ENCODE measurements around the gene CATSPERE. TPM values are rescaled to one million over a fixed set of nuclear protein-coding genes. Genes with fewer than 3 reads are reported as not detected.

Gene CATSPERE
- total and polyA plus RNA-seq, 5 donors from 2014 or later: 0.49 to 0.58 TPM; not detected in 3

DNA sequence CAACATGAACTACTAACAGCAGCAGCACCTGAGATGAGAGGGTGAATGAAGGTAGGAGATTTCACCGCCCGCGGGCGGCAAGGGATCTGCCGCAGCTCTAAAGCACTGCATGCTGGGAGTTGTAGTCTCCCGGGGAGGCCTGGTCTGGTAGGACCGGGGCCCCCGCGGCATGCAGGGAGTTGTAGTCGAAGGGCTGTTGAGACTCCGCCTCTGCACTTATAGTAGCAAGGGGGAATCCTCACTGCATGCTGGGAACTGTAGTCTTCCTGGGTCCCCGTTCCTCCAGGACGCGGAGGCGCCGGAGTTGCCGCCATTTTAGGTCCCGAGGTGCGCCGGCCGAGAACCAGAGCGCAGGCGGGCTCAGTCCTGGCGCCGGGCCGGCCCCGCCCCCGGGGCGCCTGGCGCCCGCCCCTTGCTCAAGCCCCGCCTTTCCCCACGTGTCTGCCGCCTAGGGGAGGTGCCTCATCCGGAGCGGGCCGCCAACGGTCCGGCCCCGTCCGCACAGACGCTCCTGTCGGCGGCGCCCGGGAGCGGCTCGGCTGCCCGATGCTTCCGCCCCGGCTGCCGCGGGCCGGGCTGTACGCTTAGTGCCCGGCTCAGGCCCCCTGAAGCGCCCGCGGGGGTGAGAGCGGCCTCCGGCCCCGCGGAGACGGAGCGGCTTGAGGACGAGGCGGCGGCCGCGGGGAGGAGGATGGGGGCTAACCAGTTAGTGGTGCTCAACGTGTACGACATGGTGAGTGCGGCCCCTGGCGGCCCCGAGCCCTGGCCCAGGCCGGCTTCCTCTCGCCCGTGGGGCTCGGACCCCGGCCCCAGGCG is 191.8 kb downstream of the CATSPERE start, which contains the start of gene DESI2:
DESI2 (plus strand) TSS at position 504 of the 816 bp plus-strand sequence; CDS start at position 692, 188 bp downstream.
- peak; percentile 94 to 95 for ATAC-seq (ENCODE audit: low read depth in 2 of 2)
- H3K27me3 Mint-ChIP-seq: peaks cover 7% of the 10 kb centered on the region
- H3K36me3 Mint-ChIP-seq: peaks cover 11% of the 10 kb centered on the region
- H3K4me1 ChIP-seq (ENCODE audit: control insufficient read depth, insufficient read depth, low read length, poor library complexity, severe bottlenecking): peaks cover 36% of the 10 kb centered on the region
- peak within 1 kb of the TSS; percentile 84 for H3K27ac ChIP-seq (ENCODE audit: insufficient read depth, low read length, poor library complexity, severe bottlenecking)
- H3K27me3 ChIP-seq (ENCODE audit: control insufficient read depth, insufficient read depth, low read length): no peaks in the 10 kb centered on the region
- peak within 1 kb of the TSS; percentile 57 to 90 (median 77) for H3K27ac Mint-ChIP-seq
- peaks cover 6% of the 10 kb centered on the region for H3K36me3 ChIP-seq (ENCODE audit: control insufficient read depth, insufficient read depth, low read length)
- no peaks in the 10 kb centered on the region for H3K9me3 ChIP-seq (ENCODE audit: control insufficient read depth in 2 of 2, low read length in 2 of 2)
- peak within 1 kb of the TSS; percentile 82 to 93 (median 86) for H3K4me3 Mint-ChIP-seq
- peak within 1 kb of the TSS; percentile 92 for H3K4me3 ChIP-seq (ENCODE audit: low read depth, low read length)
- DNase-seq: peak; percentile 99
- peaks cover 6 to 26% (median 22%) of the 10 kb centered on the region in 4 donors for H3K4me1 Mint-ChIP-seq
- H3K9me3 Mint-ChIP-seq: no peaks in the 10 kb centered on the region

DNA sequence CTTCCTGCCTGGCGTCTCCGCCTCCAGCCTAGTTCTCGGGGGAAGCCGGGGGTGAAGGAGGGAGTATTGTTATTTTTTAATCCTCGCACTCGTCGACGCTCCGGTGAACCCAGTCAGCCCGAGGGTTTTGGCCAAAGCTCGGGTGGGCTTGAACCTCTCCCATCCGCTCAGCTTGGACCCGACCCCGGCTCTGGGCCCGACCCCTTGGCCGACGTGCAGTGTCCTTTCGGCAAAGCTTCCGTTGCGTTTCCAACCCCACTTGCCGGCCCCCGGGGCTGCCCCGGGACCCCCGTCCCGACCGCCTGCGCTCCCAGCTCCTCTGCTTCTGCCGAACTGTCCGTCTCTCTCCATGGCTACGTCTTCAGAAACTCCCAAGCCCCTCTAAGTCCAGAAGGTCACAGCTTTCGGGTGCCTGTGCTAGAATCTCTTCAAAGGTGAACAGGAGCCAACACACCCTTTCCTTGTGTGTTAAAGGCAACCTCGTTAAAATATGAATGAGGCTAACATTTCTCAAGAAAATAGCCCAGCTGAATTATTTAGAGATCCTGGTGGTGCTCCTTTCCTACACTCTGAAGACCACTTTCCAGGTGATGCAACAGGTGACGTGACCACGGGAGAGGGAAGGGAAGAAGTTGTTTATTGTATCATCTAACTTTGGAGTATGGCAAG is 192.5 kb downstream of the CATSPERE start:
- Histone ChIP-seq H3K27me3 (ENCODE audit: control insufficient read depth, insufficient read depth, low read length) (no peaks in the 10 kb centered on the region), H3K4me3 (ENCODE audit: low read depth, low read length) (peak overlapping the region; percentile 92), H3K27ac (ENCODE audit: insufficient read depth, low read length, poor library complexity, severe bottlenecking) (peak overlapping the region; percentile 84), H3K4me1 (ENCODE audit: control insufficient read depth, insufficient read depth, low read length, poor library complexity, severe bottlenecking) (peaks cover 36% of the 10 kb centered on the region), H3K9me3 (ENCODE audit: control insufficient read depth in 2 of 2, low read length in 2 of 2) (no peaks in the 10 kb centered on the region), H3K36me3 (ENCODE audit: control insufficient read depth, insufficient read depth, low read length) (peaks cover 6% of the 10 kb centered on the region)
- DNase-seq (peak in 1 of 3 donors; percentile 21), ATAC-seq (ENCODE audit: low read depth in 2 of 2) (no peak)
- Mint-ChIP-seq H3K27me3 (peaks cover 7% of the 10 kb centered on the region), H3K36me3 (peaks cover 18% of the 10 kb centered on the region), H3K4me3 (no peak overlapping the region), H3K4me1 (peaks cover 14 to 33% (median 28%) of the 10 kb centered on the region in 4 donors), H3K27ac (no peak overlapping the region), H3K9me3 (no peaks in the 10 kb centered on the region)

DNA sequence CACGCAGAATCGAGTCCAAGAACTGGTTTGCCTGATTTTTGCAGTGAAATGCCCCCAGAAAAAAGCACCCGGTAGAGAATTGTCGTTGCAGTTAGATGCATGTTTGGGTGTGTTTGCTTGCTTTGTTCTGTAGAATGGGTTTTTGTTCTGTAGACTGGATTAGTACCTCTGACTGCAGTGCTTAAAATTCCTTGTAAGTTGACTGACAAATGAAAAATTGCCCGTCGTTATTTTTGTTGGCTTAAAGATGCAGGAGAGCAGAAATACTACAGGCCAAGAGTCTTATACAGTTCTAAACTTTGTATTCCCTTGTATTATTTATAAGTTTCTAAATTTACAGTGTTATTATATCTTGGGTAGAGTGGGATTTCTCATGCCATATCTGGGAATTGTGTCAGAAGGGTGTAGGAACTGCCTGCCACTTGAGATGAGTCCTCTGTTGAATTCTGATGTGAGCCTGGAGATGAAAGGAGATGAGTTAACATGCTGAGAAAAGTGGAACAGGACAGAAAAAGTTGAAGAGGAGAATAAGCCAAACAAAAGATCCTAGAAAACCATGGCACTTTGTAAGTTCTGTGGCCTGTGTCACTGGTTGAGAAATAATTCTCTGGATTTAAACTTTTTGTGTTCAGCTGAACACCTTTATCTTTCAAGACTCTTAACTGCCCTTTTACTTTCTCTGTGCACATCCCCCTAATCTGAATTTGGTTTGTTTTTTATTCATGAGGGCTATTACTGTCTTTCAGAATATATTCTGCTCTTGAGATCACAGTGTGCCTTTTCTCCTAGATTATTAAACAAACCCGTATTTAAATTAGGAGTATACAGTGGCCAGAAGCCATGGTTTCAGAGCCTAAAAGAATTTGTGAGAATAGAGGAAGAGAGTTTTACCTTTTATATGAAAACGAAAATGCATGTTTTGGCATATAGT is 193.3 kb downstream of the CATSPERE start:
- Histone ChIP-seq H3K27me3 (ENCODE audit: control insufficient read depth, insufficient read depth, low read length) (no peaks in the 10 kb centered on the region), H3K27ac (ENCODE audit: insufficient read depth, low read length, poor library complexity, severe bottlenecking) (no peak overlapping the region), H3K36me3 (ENCODE audit: control insufficient read depth, insufficient read depth, low read length) (peaks cover 6% of the 10 kb centered on the region), H3K4me1 (ENCODE audit: control insufficient read depth, insufficient read depth, low read length, poor library complexity, severe bottlenecking) (peaks cover 36% of the 10 kb centered on the region), H3K4me3 (ENCODE audit: low read depth, low read length) (peak overlapping the region; percentile 92), H3K9me3 (ENCODE audit: control insufficient read depth in 2 of 2, low read length in 2 of 2) (no peaks in the 10 kb centered on the region)
- H3K9me3 Mint-ChIP-seq: no peaks in the 10 kb centered on the region
- ATAC-seq (ENCODE audit: low read depth in 2 of 2) (no peak), DNase-seq (peak in 1 of 3 donors; percentile 12)
- peaks cover 7% of the 10 kb centered on the region for H3K27me3 Mint-ChIP-seq
- no peak overlapping the region for H3K27ac Mint-ChIP-seq
- peaks cover 24% of the 10 kb centered on the region for H3K36me3 Mint-ChIP-seq
- H3K4me1 Mint-ChIP-seq: peaks cover 19 to 38% (median 31%) of the 10 kb centered on the region in 4 donors
- no peak overlapping the region for H3K4me3 Mint-ChIP-seq

DNA sequence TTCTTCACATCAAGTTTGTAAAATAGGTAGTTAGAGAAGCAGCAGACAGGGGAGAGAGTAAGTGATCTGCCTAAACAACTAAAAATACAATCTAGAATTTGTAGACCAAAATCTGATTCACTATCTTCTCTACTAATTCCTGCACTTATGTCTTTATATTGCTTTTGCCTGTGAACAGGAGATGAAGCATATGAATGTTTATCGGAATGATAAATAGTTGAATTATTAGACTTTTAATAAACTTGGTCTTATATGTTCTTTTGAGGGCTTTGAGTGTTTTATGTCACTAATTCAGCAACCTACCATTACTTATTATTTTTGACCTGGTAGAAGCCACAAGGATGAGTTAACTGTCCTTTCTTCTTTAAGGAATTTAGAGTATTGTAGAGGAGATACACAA is 194.1 kb downstream of the CATSPERE start:
- peak overlapping the region; percentile 92 for H3K4me3 ChIP-seq (ENCODE audit: low read depth, low read length)
- H3K4me3 Mint-ChIP-seq: no peak overlapping the region
- no peak for DNase-seq

DNA sequence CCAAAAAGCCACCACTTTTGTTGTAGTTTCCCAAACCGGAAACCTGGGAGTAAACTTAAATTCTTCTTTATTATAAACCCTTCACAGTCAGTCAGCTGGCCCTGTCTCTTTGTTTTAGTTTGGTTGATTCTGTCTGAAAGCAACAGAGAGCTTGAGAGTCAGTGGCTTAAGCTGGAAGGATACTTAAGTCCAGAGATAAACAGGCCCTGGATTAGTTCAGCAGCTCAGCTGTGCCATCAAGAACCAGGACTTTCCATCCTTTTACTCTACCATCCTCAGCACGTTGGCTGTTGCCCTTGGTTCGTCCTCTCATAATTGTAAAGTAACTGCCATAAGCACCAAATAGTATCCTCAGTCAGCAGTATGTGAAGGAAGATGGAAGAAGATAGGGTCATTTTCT is 196.3 kb downstream of the CATSPERE start:
- H3K9me3 Mint-ChIP-seq: no peaks in the 10 kb centered on the region
- Histone ChIP-seq H3K4me1 (ENCODE audit: control insufficient read depth, insufficient read depth, low read length, poor library complexity, severe bottlenecking) (peaks cover 31% of the 10 kb centered on the region), H3K4me3 (ENCODE audit: low read depth, low read length) (no peak overlapping the region), H3K27me3 (ENCODE audit: control insufficient read depth, insufficient read depth, low read length) (no peaks in the 10 kb centered on the region), H3K27ac (ENCODE audit: insufficient read depth, low read length, poor library complexity, severe bottlenecking) (no peak overlapping the region), H3K36me3 (ENCODE audit: control insufficient read depth, insufficient read depth, low read length) (peaks cover 8% of the 10 kb centered on the region), H3K9me3 (ENCODE audit: control insufficient read depth in 2 of 2, low read length in 2 of 2) (no peaks in the 10 kb centered on the region)
- peaks cover 15 to 35% (median 29%) of the 10 kb centered on the region in 4 donors for H3K4me1 Mint-ChIP-seq
- DNase-seq (no peak), ATAC-seq (ENCODE audit: low read depth in 2 of 2) (no peak)
- no peaks in the 10 kb centered on the region for H3K27me3 Mint-ChIP-seq
- peak overlapping the region in 2 of 4 donors; percentile 30 to 53 for H3K4me3 Mint-ChIP-seq
- H3K36me3 Mint-ChIP-seq: peaks cover 30% of the 10 kb centered on the region
- H3K27ac Mint-ChIP-seq: peak overlapping the region in 2 of 3 donors; percentile 18 to 42

More for the DNA sequence above, 194.1 kb downstream of the CATSPERE start:
- Mint-ChIP-seq H3K27me3 (peaks cover 4% of the 10 kb centered on the region), H3K27ac (no peak overlapping the region), H3K9me3 (no peaks in the 10 kb centered on the region), H3K4me1 (peaks cover 22 to 39% (median 32%) of the 10 kb centered on the region in 4 donors), H3K36me3 (peaks cover 26% of the 10 kb centered on the region)
- Histone ChIP-seq H3K36me3 (ENCODE audit: control insufficient read depth, insufficient read depth, low read length) (peaks cover 6% of the 10 kb centered on the region), H3K27me3 (ENCODE audit: control insufficient read depth, insufficient read depth, low read length) (no peaks in the 10 kb centered on the region), H3K9me3 (ENCODE audit: control insufficient read depth in 2 of 2, low read length in 2 of 2) (no peaks in the 10 kb centered on the region), H3K4me1 (ENCODE audit: control insufficient read depth, insufficient read depth, low read length, poor library complexity, severe bottlenecking) (peaks cover 36% of the 10 kb centered on the region), H3K27ac (ENCODE audit: insufficient read depth, low read length, poor library complexity, severe bottlenecking) (no peak overlapping the region)
- no peak for ATAC-seq (ENCODE audit: low read depth in 2 of 2)

DNA sequence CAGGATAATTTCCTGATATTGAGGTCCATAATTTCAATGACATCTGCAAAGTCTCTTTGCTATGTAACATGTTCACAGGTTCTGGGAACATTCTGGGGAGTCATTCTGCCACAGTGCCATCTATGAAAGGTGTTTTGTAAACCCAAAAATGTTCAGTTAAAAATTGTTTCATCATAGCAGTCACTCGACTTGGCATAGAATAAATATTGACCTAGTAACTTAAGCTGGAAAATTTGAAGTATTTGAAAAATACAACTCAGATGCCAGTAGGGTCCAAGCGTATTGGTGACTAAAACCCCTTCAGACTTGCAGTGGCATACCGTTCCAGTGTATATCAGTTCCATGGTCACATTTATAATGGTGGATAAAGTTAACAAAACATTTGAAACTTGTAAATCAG is 198.6 kb downstream of the CATSPERE start:
- Histone ChIP-seq H3K27me3 (ENCODE audit: control insufficient read depth, insufficient read depth, low read length) (no peaks in the 10 kb centered on the region), H3K4me3 (ENCODE audit: low read depth, low read length) (no peak overlapping the region), H3K27ac (ENCODE audit: insufficient read depth, low read length, poor library complexity, severe bottlenecking) (no peak overlapping the region), H3K9me3 (ENCODE audit: control insufficient read depth in 2 of 2, low read length in 2 of 2) (no peaks in the 10 kb centered on the region), H3K36me3 (ENCODE audit: control insufficient read depth, insufficient read depth, low read length) (peaks cover 8% of the 10 kb centered on the region), H3K4me1 (ENCODE audit: control insufficient read depth, insufficient read depth, low read length, poor library complexity, severe bottlenecking) (peaks cover 16% of the 10 kb centered on the region)
- H3K27me3 Mint-ChIP-seq: no peaks in the 10 kb centered on the region
- peak overlapping the region in 2 of 3 donors; percentile 9 to 13 for H3K27ac Mint-ChIP-seq
- H3K36me3 Mint-ChIP-seq: peaks cover 30% of the 10 kb centered on the region
- no peak for ATAC-seq (ENCODE audit: low read depth in 2 of 2)
- DNase-seq: no peak
- H3K4me3 Mint-ChIP-seq: no peak overlapping the region
- H3K4me1 Mint-ChIP-seq: peaks cover 12 to 46% (median 35%) of the 10 kb centered on the region in 4 donors
- no peaks in the 10 kb centered on the region for H3K9me3 Mint-ChIP-seq

DNA sequence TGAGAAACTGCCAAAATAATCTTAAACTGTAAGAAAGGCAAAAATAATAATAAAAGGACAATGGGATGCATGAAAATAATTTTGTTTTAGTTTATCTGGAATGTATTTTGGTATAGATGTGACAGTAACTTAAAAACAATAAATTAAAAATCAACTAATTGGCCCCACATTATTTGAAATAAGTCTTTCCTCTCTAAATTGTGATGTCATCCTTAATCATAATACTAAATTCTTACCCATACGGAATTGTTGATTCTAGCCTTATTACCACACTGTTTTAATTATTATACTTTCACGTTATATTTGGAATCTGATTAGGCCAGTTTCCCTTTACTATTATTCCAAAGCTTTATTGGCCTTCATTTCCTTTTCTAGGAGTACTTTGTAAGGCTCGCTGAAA is 199.5 kb downstream of the CATSPERE start:
- Histone ChIP-seq H3K27me3 (ENCODE audit: control insufficient read depth, insufficient read depth, low read length) (no peaks in the 10 kb centered on the region), H3K36me3 (ENCODE audit: control insufficient read depth, insufficient read depth, low read length) (peaks cover 8% of the 10 kb centered on the region), H3K9me3 (ENCODE audit: control insufficient read depth in 2 of 2, low read length in 2 of 2) (no peaks in the 10 kb centered on the region), H3K27ac (ENCODE audit: insufficient read depth, low read length, poor library complexity, severe bottlenecking) (no peak overlapping the region), H3K4me1 (ENCODE audit: control insufficient read depth, insufficient read depth, low read length, poor library complexity, severe bottlenecking) (peaks cover 9% of the 10 kb centered on the region), H3K4me3 (ENCODE audit: low read depth, low read length) (no peak overlapping the region)
- Mint-ChIP-seq H3K4me1 (peaks cover 12 to 48% (median 35%) of the 10 kb centered on the region in 4 donors), H3K9me3 (no peaks in the 10 kb centered on the region), H3K27ac (no peak overlapping the region), H3K27me3 (no peaks in the 10 kb centered on the region), H3K4me3 (no peak overlapping the region), H3K36me3 (peaks cover 30% of the 10 kb centered on the region)
- ATAC-seq (ENCODE audit: low read depth in 2 of 2) (no peak), DNase-seq (no peak)

All from CD4-positive, CD25-positive, alpha-beta regulatory T cell (primary cell).